OCI-LY7 (cell line): ENCODE data around the gene RAD9A.

ENCODE experiments used
- CTCF ChIP-seq: fragments of 200-600 bp; sonication (generic); conservative IDR thresholded peaks from 2 replicates; pipeline ENCODE4 v1.5.1; 2014; ENCODE audit warnings: mild to moderate bottlenecking, antibody characterized with exemption, low read length, moderate library complexity, mixed read lengths
- EZH2phosphoT487 ChIP-seq: fragments of 200-600 bp; sonication (generic); IDR thresholded peaks from 2 replicates; pipeline ENCODE4 v1.6.1; 2018; ENCODE audit warnings: low read depth, borderline replicate concordance, mild to moderate bottlenecking, mixed run types, antibody characterized with exemption, low read length, moderate library complexity, mixed read lengths

GRCh38 chr11:67391304-67392182 is at the start of gene RAD9A:
- TF ChIP-seq CTCF (no peak), EZH2phosphoT487 (no peak)
